HepG2 (cell line): Measurements from ENCODE around the gene C1R. TPM values are rescaled to one million over a fixed set of nuclear protein-coding genes. Genes with fewer than 3 reads are reported as not detected.

Experiments
- ASH2L ChIP-seq: fragments of 300-600, 200-600 bp; sonication (generic); IDR thresholded peaks from 2 replicates; pipeline ENCODE4 v1.7.0; 2017; ENCODE audit warnings: low read depth, mild to moderate bottlenecking, moderate library complexity, mixed read lengths, low read length; ENCODE audit not compliant: insufficient read length
- ELF1 ChIP-seq: sonication (generic); formaldehyde crosslinking; IDR thresholded peaks from 2 replicates; pipeline ENCODE4 v1.4.0; 2020; ENCODE audit warnings: missing genetic modification reagents
- IKZF4 ChIP-seq: sonication (generic); formaldehyde crosslinking; IDR thresholded peaks from 2 replicates; pipeline ENCODE4 v1.5.1; 2020; ENCODE audit warnings: borderline replicate concordance, mild to moderate bottlenecking, low read depth, missing genetic modification reagents; ENCODE audit errors: not compliant biosample characterization
- JUN ChIP-seq: sonication (generic); formaldehyde crosslinking; IDR thresholded peaks from 2 replicates; pipeline ENCODE4 v1.4.0; 2020; ENCODE audit warnings: mild to moderate bottlenecking, missing genetic modification reagents
- MBD4 ChIP-seq: IDR thresholded peaks from 2 replicates; pipeline ENCODE4 v1.6.1; 2012; ENCODE audit warnings: low read length, inconsistent platforms, borderline replicate concordance
- NFKB2 ChIP-seq: sonication (generic); formaldehyde crosslinking; IDR thresholded peaks from 2 replicates; pipeline ENCODE4 v1.4.0; 2020; ENCODE audit warnings: missing genetic modification reagents, borderline replicate concordance
- NR1H2 ChIP-seq: sonication (generic); formaldehyde crosslinking; IDR thresholded peaks from 2 replicates; pipeline ENCODE4 v1.8.1; 2022; ENCODE audit warnings: low read depth, missing genetic modification reagents, borderline replicate concordance
- PHF20 ChIP-seq: sonication (generic); formaldehyde crosslinking; IDR thresholded peaks from 2 replicates; pipeline ENCODE4 v1.5.0; 2020; ENCODE audit warnings: mild to moderate bottlenecking, missing genetic modification reagents
- SOX6 ChIP-seq, 2 experiments: fragments of 450-650 bp in 1 of 2; sonication (generic) in 1 of 2; formaldehyde crosslinking in 1 of 2; IDR thresholded peaks; 2 replicates each; pipeline versions ENCODE4 v1.4.0 to v1.6.1; 2017 to 2020; ENCODE audit warnings: antibody characterized with exemption in 1 of 2, mild to moderate bottlenecking in 1 of 2, missing genetic modification reagents in 1 of 2
- TSC22D2 ChIP-seq: sonication (generic); formaldehyde crosslinking; IDR thresholded peaks from 2 replicates; pipeline ENCODE4 v1.5.1; 2020; ENCODE audit warnings: missing genetic modification reagents, mild to moderate bottlenecking, borderline replicate concordance
- ZBTB42 ChIP-seq: sonication (generic); formaldehyde crosslinking; IDR thresholded peaks from 2 replicates; pipeline ENCODE4 v1.5.0; 2020; ENCODE audit warnings: mild to moderate bottlenecking, missing genetic modification reagents
- ZBTB8A ChIP-seq: sonication (generic); formaldehyde crosslinking; IDR thresholded peaks from 2 replicates; pipeline ENCODE4 v1.4.0; 2020; ENCODE audit warnings: mild to moderate bottlenecking, low read depth, missing genetic modification reagents, borderline replicate concordance
- ZFYVE20 ChIP-seq: sonication (generic); formaldehyde crosslinking; IDR thresholded peaks from 2 replicates; pipeline ENCODE4 v1.8.0; 2023; ENCODE audit warnings: low read depth, mild to moderate bottlenecking, moderate library complexity, missing genetic modification reagents, borderline replicate concordance
- ZKSCAN1 ChIP-seq: fragments of 150-350 bp; IDR thresholded peaks from 2 replicates; pipeline ENCODE4 v1.6.1; 2014; ENCODE audit warnings: low read length
- ZNF501 ChIP-seq: sonication (generic); formaldehyde crosslinking; IDR thresholded peaks from 2 replicates; pipeline ENCODE4 v1.5.1; 2020; ENCODE audit warnings: mild to moderate bottlenecking, moderate library complexity, missing genetic modification reagents
- ZNF782 ChIP-seq: sonication (generic); formaldehyde crosslinking; IDR thresholded peaks from 2 replicates; pipeline ENCODE4 v1.4.0; 2020; ENCODE audit warnings: missing genetic modification reagents, mild to moderate bottlenecking, borderline replicate concordance
- ZSCAN9 ChIP-seq: IDR thresholded peaks from 2 replicates; pipeline ENCODE4 v1.6.1; 2016; ENCODE audit warnings: borderline replicate concordance
- ZZZ3 ChIP-seq: sonication (generic); formaldehyde crosslinking; IDR thresholded peaks from 2 replicates; pipeline ENCODE4 v1.4.0; 2020; ENCODE audit warnings: missing genetic modification reagents, mild to moderate bottlenecking, borderline replicate concordance
- polyA plus RNA-seq, 8 experiments: library from polyadenylated mRNA; depleted of rRNA in 3 of 8; stranded (reverse) in 7 of 8; unstranded in 1 of 8; fragments of >200 nt; fragmentation: Illumina TruSeq in 4 of 8; extraction: Trizol in 4 of 8; gene quantifications; 2 replicates each; pipeline versions ENCODE4 v1.2.1 to v1.2.3, GENCODE V29; 2011 to 2016; ENCODE audit warnings: low read depth in 4 of 8, missing spikeins in 1 of 8, mixed read lengths in 1 of 8; ENCODE audit not compliant: insufficient read depth in 1 of 8
- total RNA-seq, 5 experiments: library from RNA; depleted of rRNA; stranded (reverse); fragments of >200 nt; fragmentation: Illumina TruSeq; extraction: Trizol; gene quantifications; 2 replicates each; pipeline ENCODE4 v1.2.3, GENCODE V29; 2016; ENCODE audit warnings: low read depth in 1 of 5
- TF ChIP-seq, protein P1 (sequence below): sonication (generic); formaldehyde crosslinking; IDR thresholded peaks from 2 replicates; pipeline ENCODE4 v1.4.0; 2020; ENCODE audit warnings: mild to moderate bottlenecking, missing genetic modification reagents
- TF ChIP-seq, protein P2 (sequence below): sonication (generic); formaldehyde crosslinking; IDR thresholded peaks from 2 replicates; pipeline ENCODE4 v1.5.1; 2020; ENCODE audit warnings: mild to moderate bottlenecking, moderate library complexity, missing genetic modification reagents
- TF ChIP-seq, protein P3 (sequence below), 2 experiments: fragments of 450-650 bp in 1 of 2; sonication (generic) in 1 of 2; formaldehyde crosslinking; IDR thresholded peaks; 2 replicates each; pipeline versions ENCODE4 v1.5.0 to v1.8.0; 2020 to 2022; ENCODE audit warnings: mild to moderate bottlenecking in 1 of 2, missing genetic modification reagents in 1 of 2
- TF ChIP-seq, protein P4 (sequence below): IDR thresholded peaks from 2 replicates; pipeline ENCODE4 v1.6.1; 2016; ENCODE audit warnings: missing compliant biosample characterization, missing genetic modification reagents, borderline replicate concordance
- TF ChIP-seq, protein P5 (sequence below): conservative IDR thresholded peaks from 2 replicates; pipeline ENCODE4 v1.6.1; 2018; ENCODE audit warnings: missing genetic modification reagents

C1R gene
- total and polyA plus RNA-seq, 2 of the 13 experiments (the other 11 are each of a cell fraction or from before 2014, with no cell fraction given): 3.5 to 6.5 TPM

DNA sequence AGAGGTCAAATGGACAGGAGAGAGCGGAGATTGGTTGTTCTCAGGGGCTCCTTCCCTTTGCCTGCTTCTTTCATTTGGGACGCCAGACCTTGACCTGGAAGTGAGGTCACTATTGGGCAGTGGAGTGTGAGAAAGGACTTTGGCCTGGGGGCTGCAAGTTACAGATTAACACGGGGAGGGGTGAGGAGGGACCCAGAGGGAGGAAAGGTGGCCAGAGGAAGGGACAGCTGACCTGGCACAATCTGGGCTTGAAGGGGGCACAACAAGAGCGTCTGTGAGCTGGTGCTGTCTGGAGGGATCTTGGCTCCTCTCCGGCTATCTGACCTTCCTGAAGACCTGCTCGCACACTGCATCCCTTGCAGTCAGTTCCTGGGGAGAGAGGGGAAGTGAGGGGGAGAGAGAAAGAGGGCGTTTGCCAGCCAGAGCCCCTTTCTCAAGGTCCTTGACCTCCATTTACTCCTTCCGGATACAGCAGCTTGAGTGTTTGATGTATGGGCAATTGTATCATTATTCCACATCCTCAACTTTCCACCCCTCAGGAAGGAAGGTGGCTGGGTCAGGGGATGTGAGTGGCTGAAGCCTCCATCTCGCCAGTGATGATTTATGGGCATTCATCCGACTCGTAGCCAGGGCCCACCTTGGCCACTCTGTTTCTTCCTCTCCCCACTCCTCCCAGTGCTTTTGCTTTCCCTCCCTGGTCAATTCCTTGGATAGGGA lies 31.7 kb upstream of the C1R start (continued):
- TF ChIP-seq NR1H2 (no peak), PHF20 (CRISPR knock-in tag) (no peak), IKZF4 (no peak), ASH2L (peak; percentile 51), ZKSCAN1 (no peak), ZBTB8A (CRISPR knock-in tag) (no peak), TSC22D2 (CRISPR knock-in tag) (no peak), ZNF501 (CRISPR knock-in tag) (0 out of 2 replicates have a peak, but pooled peaks have one; percentile 13), JUN (CRISPR knock-in tag) (0 out of 2 replicates have a peak, but pooled peaks have one; percentile 46), ZZZ3 (CRISPR knock-in tag) (no peak), NFKB2 (no peak), ZFYVE20 (no peak), ELF1 (no peak), ZSCAN9 (no peak), ZBTB42 (CRISPR knock-in tag) (no peak), MBD4 (no peak), SOX6 (IDR thresholded peaks at IDR 0.05) (no peak), SOX6 (CRISPR knock-in tag; IDR thresholded peaks at IDR 0.05) (peak; percentile 63), ZNF782 (CRISPR knock-in tag) (no peak)
- TF ChIP-seq, protein P1, sequence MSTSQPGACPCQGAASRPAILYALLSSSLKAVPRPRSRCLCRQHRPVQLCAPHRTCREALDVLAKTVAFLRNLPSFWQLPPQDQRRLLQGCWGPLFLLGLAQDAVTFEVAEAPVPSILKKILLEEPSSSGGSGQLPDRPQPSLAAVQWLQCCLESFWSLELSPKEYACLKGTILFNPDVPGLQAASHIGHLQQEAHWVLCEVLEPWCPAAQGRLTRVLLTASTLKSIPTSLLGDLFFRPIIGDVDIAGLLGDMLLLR (CRISPR knock-in tag): no peak
- TF ChIP-seq, protein P2, sequence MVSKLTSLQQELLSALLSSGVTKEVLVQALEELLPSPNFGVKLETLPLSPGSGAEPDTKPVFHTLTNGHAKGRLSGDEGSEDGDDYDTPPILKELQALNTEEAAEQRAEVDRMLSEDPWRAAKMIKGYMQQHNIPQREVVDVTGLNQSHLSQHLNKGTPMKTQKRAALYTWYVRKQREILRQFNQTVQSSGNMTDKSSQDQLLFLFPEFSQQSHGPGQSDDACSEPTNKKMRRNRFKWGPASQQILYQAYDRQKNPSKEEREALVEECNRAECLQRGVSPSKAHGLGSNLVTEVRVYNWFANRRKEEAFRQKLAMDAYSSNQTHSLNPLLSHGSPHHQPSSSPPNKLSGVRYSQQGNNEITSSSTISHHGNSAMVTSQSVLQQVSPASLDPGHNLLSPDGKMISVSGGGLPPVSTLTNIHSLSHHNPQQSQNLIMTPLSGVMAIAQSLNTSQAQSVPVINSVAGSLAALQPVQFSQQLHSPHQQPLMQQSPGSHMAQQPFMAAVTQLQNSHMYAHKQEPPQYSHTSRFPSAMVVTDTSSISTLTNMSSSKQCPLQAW: peak; percentile 100
- TF ChIP-seq, protein P3, sequence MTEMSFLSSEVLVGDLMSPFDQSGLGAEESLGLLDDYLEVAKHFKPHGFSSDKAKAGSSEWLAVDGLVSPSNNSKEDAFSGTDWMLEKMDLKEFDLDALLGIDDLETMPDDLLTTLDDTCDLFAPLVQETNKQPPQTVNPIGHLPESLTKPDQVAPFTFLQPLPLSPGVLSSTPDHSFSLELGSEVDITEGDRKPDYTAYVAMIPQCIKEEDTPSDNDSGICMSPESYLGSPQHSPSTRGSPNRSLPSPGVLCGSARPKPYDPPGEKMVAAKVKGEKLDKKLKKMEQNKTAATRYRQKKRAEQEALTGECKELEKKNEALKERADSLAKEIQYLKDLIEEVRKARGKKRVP (CRISPR knock-in tag; IDR thresholded peaks at IDR 0.05): no peak
- TF ChIP-seq, protein P4, sequence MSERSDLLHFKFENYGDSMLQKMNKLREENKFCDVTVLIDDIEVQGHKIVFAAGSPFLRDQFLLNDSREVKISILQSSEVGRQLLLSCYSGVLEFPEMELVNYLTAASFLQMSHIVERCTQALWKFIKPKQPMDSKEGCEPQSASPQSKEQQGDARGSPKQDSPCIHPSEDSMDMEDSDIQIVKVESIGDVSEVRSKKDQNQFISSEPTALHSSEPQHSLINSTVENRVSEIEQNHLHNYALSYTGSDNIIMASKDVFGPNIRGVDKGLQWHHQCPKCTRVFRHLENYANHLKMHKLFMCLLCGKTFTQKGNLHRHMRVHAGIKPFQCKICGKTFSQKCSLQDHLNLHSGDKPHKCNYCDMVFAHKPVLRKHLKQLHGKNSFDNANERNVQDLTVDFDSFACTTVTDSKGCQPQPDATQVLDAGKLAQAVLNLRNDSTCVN: no peak
- TF ChIP-seq, protein P5, sequence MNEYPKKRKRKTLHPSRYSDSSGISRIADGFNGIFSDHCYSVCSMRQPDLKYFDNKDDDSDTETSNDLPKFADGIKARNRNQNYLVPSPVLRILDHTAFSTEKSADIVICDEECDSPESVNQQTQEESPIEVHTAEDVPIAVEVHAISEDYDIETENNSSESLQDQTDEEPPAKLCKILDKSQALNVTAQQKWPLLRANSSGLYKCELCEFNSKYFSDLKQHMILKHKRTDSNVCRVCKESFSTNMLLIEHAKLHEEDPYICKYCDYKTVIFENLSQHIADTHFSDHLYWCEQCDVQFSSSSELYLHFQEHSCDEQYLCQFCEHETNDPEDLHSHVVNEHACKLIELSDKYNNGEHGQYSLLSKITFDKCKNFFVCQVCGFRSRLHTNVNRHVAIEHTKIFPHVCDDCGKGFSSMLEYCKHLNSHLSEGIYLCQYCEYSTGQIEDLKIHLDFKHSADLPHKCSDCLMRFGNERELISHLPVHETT (CRISPR knock-in tag): no peak
